Stomach (tissue), 9 donors: ENCODE data around the gene AP1G1. TPM values are rescaled to one million over a fixed set of nuclear protein-coding genes. Genes with fewer than 3 reads are reported as not detected.
A peak's percentile ranks its signal among the peaks of the same experiment; 100 is the strongest.

Source experiments
- DNase-seq, 2 donors: peaks; one replicate each; pipeline versions ENCODE4 v3.0.0 to v3.0.0-alpha.2; 2013 to 2019
- H3K27ac ChIP-seq, 5 donors: fragments of 200-600 bp in 4 of 5; sonication (generic) in 4 of 5; one replicate each; pipeline ENCODE4 v1.5.1; 2013 to 2019; ENCODE audit warnings: mild to moderate bottlenecking in 1 of 5, moderate library complexity in 1 of 5
- H3K27me3 ChIP-seq, 3 donors: fragments of 200-600 bp; sonication (generic); one replicate each; pipeline ENCODE4 v1.5.1; 2017 to 2019; ENCODE audit warnings: mixed run types in 1 of 3
- H3K36me3 ChIP-seq, 4 donors: fragments of 200-600 bp; sonication (generic); 1 replicate in 3 of 4; 2 replicates in 1 of 4; pipeline ENCODE4 v1.5.1; 2016 to 2019
- H3K4me1 ChIP-seq, 4 donors: fragments of 200-600 bp; sonication (generic); one replicate each; pipeline ENCODE4 v1.5.1; 2016 to 2019
- H3K4me3 ChIP-seq, 4 donors: fragments of 200-600 bp; sonication (generic) in 3 of 4; one replicate each; pipeline ENCODE4 v1.5.1; 2016 to 2019; ENCODE audit warnings: mild to moderate bottlenecking in 1 of 4
- H3K9me3 ChIP-seq, 4 donors: fragments of 200-600 bp; sonication (generic); one replicate each; pipeline ENCODE4 v1.5.1; 2016 to 2019
- CTCF ChIP-seq, 7 experiments: fragments of 450-650 bp in 4 of 7; fragments of 200-600 bp in 3 of 7; sonication (generic) in 3 of 7; IDR thresholded peaks; one replicate each; pipeline ENCODE4 v1.5.1; 2016 to 2019; ENCODE audit warnings: antibody characterized with exemption in 7 of 7, control low read depth in 2 of 7, mild to moderate bottlenecking in 1 of 7
- EP300 ChIP-seq: sonication (generic); formaldehyde crosslinking; IDR thresholded peaks from one replicate; pipeline ENCODE4 v1.6.1; 2017; ENCODE audit warnings: antibody characterized with exemption
- POLR2A ChIP-seq, 4 donors: fragments of 450-650 bp; IDR thresholded peaks; one replicate each; pipeline ENCODE4 v1.6.1; 2016; ENCODE audit warnings: antibody characterized with exemption in 4 of 4, control low read depth in 2 of 4, mild to moderate bottlenecking in 1 of 4, moderate library complexity in 1 of 4
- POLR2AphosphoS5 ChIP-seq, 3 donors: sonication (generic); formaldehyde crosslinking; IDR thresholded peaks; one replicate each; pipeline ENCODE4 v1.6.1; 2016; ENCODE audit warnings: antibody characterized with exemption in 3 of 3
- WGBS, 5 donors: extraction: QIAGEN DNeasy Blood & Tissue Kit in 3 of 5; methylation state at CpG; one replicate each; pipeline versions ENCODE4 v1.1.5 to v1.1.7; 2013 to 2018; 5-methylcytosine and 5-hydroxymethylcytosine counted together
- intact Hi-C: fragments of 100-400 bp; cut with DNase I; formaldehyde crosslinking; loops from one replicate; pipeline ENCODE4 v1.15.1; 2023; ENCODE audit warnings: low total_unique reads
- polyA plus RNA-seq, 3 donors: library from polyadenylated mRNA; stranded (reverse); fragments of 200-250 nt; gene quantifications; one replicate each; pipeline ENCODE4 v1.2.3, GENCODE V29; 2013
- total RNA-seq, 5 donors: library from RNA; depleted of rRNA; stranded (reverse); fragments of >200 nt; gene quantifications; one replicate each; pipeline versions ENCODE4 v1.1.0 to v1.2.3, GENCODE V29; 2014 to 2016
- donor health status: healthy with polysubstance abuse.
- donor health status: Bipolar disorder and iron deficiency.
- donor health status: healthy.

AP1G1 gene
- total and polyA plus RNA-seq, 8 donors = 11.7 to 198 (median 123) TPM

GRCh38 chr16:71700831-71701230 lies 107.8 kb downstream of the AP1G1 start:
- Histone ChIP-seq H3K27ac (no peak overlapping the region), H3K9me3 (no peaks in the 10 kb centered on the region), H3K4me3 (no peak overlapping the region), H3K36me3 (peaks cover 0 to 30% (median 17%) of the 10 kb centered on the region in 4 donors), H3K27me3 (no peaks in the 10 kb centered on the region), H3K4me1 (no peaks in the 10 kb centered on the region)
- intact Hi-C loops = no loop called here
- 80 to 91% (median 86%) methylated on average over 4 of the region's 4 CpGs for WGBS, 5 donors
- TF ChIP-seq CTCF (IDR thresholded peaks at IDR 0.05) = no peak
- no peak for TF ChIP-seq POLR2AphosphoS5 (IDR thresholded peaks at IDR 0.05)
- no peak for TF ChIP-seq EP300
- TF ChIP-seq POLR2A (IDR thresholded peaks at IDR 0.05) = no peak
- peak in 1 of 2 donors; percentile 7 for DNase-seq

- Histone ChIP-seq H3K27ac (no peak overlapping the region), H3K9me3 (no peaks in the 10 kb centered on the region), H3K27me3 (no peaks in the 10 kb centered on the region), H3K4me3 (no peak overlapping the region), H3K4me1 (no peaks in the 10 kb centered on the region), H3K36me3 (peaks cover 0 to 30% (median 17%) of the 10 kb centered on the region in 4 donors)
- no peak for TF ChIP-seq CTCF (IDR thresholded peaks at IDR 0.05)
- TF ChIP-seq EP300 = no peak
- TF ChIP-seq POLR2A (IDR thresholded peaks at IDR 0.05) = no peak
- TF ChIP-seq POLR2AphosphoS5 (IDR thresholded peaks at IDR 0.05) = no peak
- WGBS, 5 donors = 81 to 87% (median 86%) methylated on average over 3 of the region's 3 CpGs
- intact Hi-C loops = no loop called here
- DNase-seq = no peak
Observed at GRCh38 chr16:71698491-71698890, 110.1 kb downstream of the AP1G1 start.

- no peaks in the 10 kb centered on the region for H3K9me3 ChIP-seq
- TF ChIP-seq POLR2A (IDR thresholded peaks at IDR 0.05) = no peak
- TF ChIP-seq POLR2AphosphoS5 (IDR thresholded peaks at IDR 0.05) = no peak
- no peak for TF ChIP-seq CTCF (IDR thresholded peaks at IDR 0.05)
- no peak for TF ChIP-seq EP300
- no peaks in the 10 kb centered on the region for H3K4me1 ChIP-seq
- no peaks in the 10 kb centered on the region for H3K27me3 ChIP-seq
- 89 to 100% (median 97%) methylated on average over 4 to 5 of the region's 5 CpGs for WGBS, 5 donors
- no peak for DNase-seq
- H3K27ac ChIP-seq = no peak overlapping the region
- no peak overlapping the region for H3K4me3 ChIP-seq
- H3K36me3 ChIP-seq = peaks cover 9 to 25% (median 24%) of the 10 kb centered on the region in 4 donors
- intact Hi-C loops = no loop called here
Observed at GRCh38 chr16:71693164-71693563, 115.5 kb downstream of the AP1G1 start.

- H3K27me3 ChIP-seq = no peaks in the 10 kb centered on the region
- DNase-seq = no peak
- 0% methylated on average over 1 of the region's 1 CpG for WGBS, 5 donors
- H3K4me1 ChIP-seq = no peaks in the 10 kb centered on the region
- peaks cover 9 to 43% (median 33%) of the 10 kb centered on the region in 4 donors for H3K36me3 ChIP-seq
- H3K27ac ChIP-seq = no peak overlapping the region
- H3K9me3 ChIP-seq = no peaks in the 10 kb centered on the region
- intact Hi-C loops = no loop called here
- no peak overlapping the region for H3K4me3 ChIP-seq
- TF ChIP-seq POLR2A (IDR thresholded peaks at IDR 0.05) = no peak
- TF ChIP-seq POLR2AphosphoS5 (IDR thresholded peaks at IDR 0.05) = no peak
- no peak for TF ChIP-seq CTCF (IDR thresholded peaks at IDR 0.05)
- TF ChIP-seq EP300 = no peak
Observed at GRCh38 chr16:71689901-71690300, 118.7 kb downstream of the AP1G1 start.
